HEK293T (cell line): ENCODE data around the gene VAV1.

Experiments
- CTCF ChIA-PET: fragments of 350-600 bp; formaldehyde crosslinking; extraction: SDS; loops from one replicate; lab custom pipeline; 2021; ENCODE audit warnings: antibody characterized with exemption, inconsistent platforms; lab: Yijun Ruan, JAX
- POLR2A ChIA-PET: fragments of 350-600 bp; formaldehyde crosslinking; extraction: SDS; loops from one replicate; lab custom pipeline; 2020; ENCODE audit warnings: antibody characterized with exemption, inconsistent platforms; lab: Yijun Ruan, JAX
- DNase-seq: peaks from one replicate; pipeline ENCODE4 v3.0.0; 2012; ENCODE audit warnings: mixed read lengths; ENCODE audit errors: extremely low spot score
- ARNT ChIP-seq: fragments of 450-650 bp; IDR thresholded peaks from 2 replicates; pipeline ENCODE4 v1.6.1; 2017; ENCODE audit warnings: mild to moderate bottlenecking
- BHLHE40 ChIP-seq: fragments of 450-650 bp; IDR thresholded peaks from 2 replicates; pipeline ENCODE4 v1.6.1; 2016; ENCODE audit warnings: mild to moderate bottlenecking, moderate library complexity, borderline replicate concordance
- CTBP1 ChIP-seq: fragments of 450-650 bp; IDR thresholded peaks from 2 replicates; pipeline ENCODE4 v1.6.1; 2016; ENCODE audit warnings: borderline replicate concordance
- ELF4 ChIP-seq: fragments of 450-650 bp; IDR thresholded peaks from 2 replicates; pipeline ENCODE4 v1.6.1; 2017; ENCODE audit warnings: antibody characterized with exemption
- FOXA1 ChIP-seq: fragments of 450-650 bp; IDR thresholded peaks from 2 replicates; pipeline ENCODE4 v1.6.1; 2016; ENCODE audit warnings: mild to moderate bottlenecking
- FOXK2 ChIP-seq: fragments of 450-650 bp; IDR thresholded peaks from 2 replicates; pipeline ENCODE4 v1.6.1; 2016; ENCODE audit warnings: mild to moderate bottlenecking
- FOXM1 ChIP-seq: fragments of 450-650 bp; IDR thresholded peaks from 2 replicates; pipeline ENCODE4 v1.6.1; 2017; ENCODE audit warnings: mild to moderate bottlenecking, borderline replicate concordance
- HDGF ChIP-seq: fragments of 450-650 bp; IDR thresholded peaks from 2 replicates; pipeline ENCODE4 v1.6.1; 2017; ENCODE audit warnings: antibody characterized with exemption, borderline replicate concordance
- L3MBTL2 ChIP-seq: fragments of 450-650 bp; conservative IDR thresholded peaks from 2 replicates; pipeline ENCODE4 v1.6.1; 2016; ENCODE audit warnings: mild to moderate bottlenecking
- LEF1 ChIP-seq: fragments of 450-650 bp; IDR thresholded peaks from 2 replicates; pipeline ENCODE4 v1.6.1; 2017; ENCODE audit warnings: mild to moderate bottlenecking, borderline replicate concordance
- PKNOX1 ChIP-seq: fragments of 450-650 bp; IDR thresholded peaks from 2 replicates; pipeline ENCODE4 v1.6.1; 2016
- SP1 ChIP-seq: fragments of 450-650 bp; IDR thresholded peaks from 2 replicates; pipeline ENCODE4 v1.6.1; 2017
- SUZ12 ChIP-seq: fragments of 450-650 bp; IDR thresholded peaks from 2 replicates; pipeline ENCODE4 v1.6.1; 2016; ENCODE audit warnings: mild to moderate bottlenecking
- TARDBP ChIP-seq: fragments of 450-650 bp; IDR thresholded peaks from 2 replicates; pipeline ENCODE4 v1.6.1; 2016
- ZNF384 ChIP-seq: fragments of 450-650 bp; IDR thresholded peaks from 2 replicates; pipeline ENCODE4 v1.6.1; 2016

Gene VAV1

GRCh38 chr19:6772028-6772865 lies at the start of gene VAV1:
Gene VAV1, plus strand, starts transcription at chr19:6772708. Its CDS starts 100 bp downstream, at chr19:6772808.
- CTCF ChIA-PET = no interaction called here

GRCh38 chr19:6723108-6723618 lies 49.3 kb upstream of the VAV1 start:
- TF ChIP-seq CTBP1 (no peak), FOXA1 (no peak), L3MBTL2 (no peak), ARNT (no peak), LEF1 (no peak), ELF4 (no peak), FOXM1 (no peak), HDGF (no peak), ZNF384 (no peak), FOXK2 (no peak)
- ChIA-PET CTCF (interaction anchor here (0.6 kb wide), 1 partner anchor 15 kb away, joined by 3 read pairs; no protein-coding TSS in a partner anchor), POLR2A (no interaction called here)
- DNase-seq = no peak

More at GRCh38 chr19:6772028-6772865, at the start of gene VAV1:
- no peak for TF ChIP-seq L3MBTL2
- no peak for TF ChIP-seq HDGF
- TF ChIP-seq TARDBP = no peak
- TF ChIP-seq SP1 = no peak
- no peak for TF ChIP-seq CTBP1
- no peak for TF ChIP-seq FOXM1
- no peak for TF ChIP-seq SUZ12
- no peak for TF ChIP-seq ARNT
- no peak for TF ChIP-seq BHLHE40
- TF ChIP-seq ELF4 = no peak
- TF ChIP-seq ZNF384 = no peak
- no peak for TF ChIP-seq PKNOX1
- DNase-seq = no peak
- POLR2A ChIA-PET = no interaction called here

- ChIA-PET CTCF (interaction anchor here (0.6 kb wide), 1 partner anchor 15 kb away, joined by 3 read pairs; no protein-coding TSS in a partner anchor), POLR2A (no interaction called here)
- TF ChIP-seq L3MBTL2 = no peak
- TF ChIP-seq FOXA1 = no peak
- no peak for TF ChIP-seq TARDBP
- TF ChIP-seq CTBP1 = no peak
- TF ChIP-seq ZNF384 = no peak
- no peak for DNase-seq
Observed at GRCh38 chr19:6723738-6724137, 48.8 kb upstream of the VAV1 start.

GRCh38 chr19:6724631-6725492 lies 47.6 kb upstream of the VAV1 start:
- no peak for DNase-seq
- no peak for TF ChIP-seq FOXA1
- no peak for TF ChIP-seq FOXK2
- no peak for TF ChIP-seq BHLHE40
- no peak for TF ChIP-seq HDGF
- TF ChIP-seq TARDBP = no peak
- no peak for TF ChIP-seq SUZ12
- no peak for TF ChIP-seq LEF1
- no peak for TF ChIP-seq SP1
- TF ChIP-seq ARNT = no peak
- TF ChIP-seq ZNF384 = no peak
- no peak for TF ChIP-seq PKNOX1
- no peak for TF ChIP-seq L3MBTL2
- ChIA-PET POLR2A (interaction anchor here (0.9 kb wide), 1 partner anchor 16 kb away, joined by 3 read pairs; no protein-coding TSS in a partner anchor), CTCF (no interaction called here)

GRCh38 chr19:6725513-6726231 lies 46.8 kb upstream of the VAV1 start:
- TF ChIP-seq FOXA1 (no peak), HDGF (no peak), ZNF384 (no peak), TARDBP (no peak), FOXK2 (no peak), ARNT (no peak)
- ChIA-PET POLR2A (interaction anchor here (0.9 kb wide), 1 partner anchor 15 kb away, joined by 3 read pairs; no protein-coding TSS in a partner anchor), CTCF (no interaction called here)
- no peak for DNase-seq

GRCh38 chr19:6728346-6728745 lies 44.2 kb upstream of the VAV1 start:
- POLR2A ChIA-PET = interaction anchor here (1.1 kb wide), 1 partner anchor 9 kb away, joined by 4 read pairs; the partner anchor contains the start of gene GPR108
- DNase-seq = no peak
- CTCF ChIA-PET = no interaction called here
- TF ChIP-seq PKNOX1 = no peak
- no peak for TF ChIP-seq FOXM1
- no peak for TF ChIP-seq BHLHE40
- no peak for TF ChIP-seq SUZ12
- TF ChIP-seq CTBP1 = no peak
- no peak for TF ChIP-seq LEF1
- no peak for TF ChIP-seq SP1
- no peak for TF ChIP-seq TARDBP
- no peak for TF ChIP-seq FOXK2
- TF ChIP-seq FOXA1 = no peak
- TF ChIP-seq ARNT = no peak
- TF ChIP-seq ZNF384 = no peak
- TF ChIP-seq HDGF = no peak
